22Rv1 (cell line): ENCODE data around the gene FATE1.

Source experiments
- ZFX ChIP-seq: fragments of 450-650 bp; IDR thresholded peaks from 2 replicates; pipeline ENCODE4 v1.6.1; 2017; ENCODE audit warnings: antibody characterized with exemption, borderline replicate concordance
- TF ChIP-seq, protein P1 (sequence below): fragments of 450-650 bp; IDR thresholded peaks from 2 replicates; pipeline ENCODE4 v1.5.1; 2017; ENCODE audit warnings: mild to moderate bottlenecking

DNA sequence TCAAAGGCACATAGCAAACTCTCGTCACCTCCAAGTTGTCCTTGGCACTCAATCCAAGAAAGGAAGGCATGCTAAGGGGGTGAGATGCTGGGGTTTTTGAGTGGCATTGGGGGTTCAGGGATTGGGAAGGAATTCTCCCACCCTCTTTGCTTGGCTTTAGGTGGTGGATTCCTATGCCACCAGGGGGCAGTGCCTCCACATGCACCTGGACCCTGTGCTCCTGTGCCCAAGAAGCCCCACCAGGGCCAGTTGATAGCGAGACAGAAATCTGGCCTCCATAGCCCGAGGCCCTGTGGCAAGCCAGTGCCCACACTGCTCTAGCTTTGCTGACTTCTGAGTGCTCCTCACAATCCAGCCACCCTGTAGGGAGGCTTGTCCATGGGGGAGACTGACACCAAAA is 2.0 kb upstream of the FATE1 start:
- TF ChIP-seq, protein P1, sequence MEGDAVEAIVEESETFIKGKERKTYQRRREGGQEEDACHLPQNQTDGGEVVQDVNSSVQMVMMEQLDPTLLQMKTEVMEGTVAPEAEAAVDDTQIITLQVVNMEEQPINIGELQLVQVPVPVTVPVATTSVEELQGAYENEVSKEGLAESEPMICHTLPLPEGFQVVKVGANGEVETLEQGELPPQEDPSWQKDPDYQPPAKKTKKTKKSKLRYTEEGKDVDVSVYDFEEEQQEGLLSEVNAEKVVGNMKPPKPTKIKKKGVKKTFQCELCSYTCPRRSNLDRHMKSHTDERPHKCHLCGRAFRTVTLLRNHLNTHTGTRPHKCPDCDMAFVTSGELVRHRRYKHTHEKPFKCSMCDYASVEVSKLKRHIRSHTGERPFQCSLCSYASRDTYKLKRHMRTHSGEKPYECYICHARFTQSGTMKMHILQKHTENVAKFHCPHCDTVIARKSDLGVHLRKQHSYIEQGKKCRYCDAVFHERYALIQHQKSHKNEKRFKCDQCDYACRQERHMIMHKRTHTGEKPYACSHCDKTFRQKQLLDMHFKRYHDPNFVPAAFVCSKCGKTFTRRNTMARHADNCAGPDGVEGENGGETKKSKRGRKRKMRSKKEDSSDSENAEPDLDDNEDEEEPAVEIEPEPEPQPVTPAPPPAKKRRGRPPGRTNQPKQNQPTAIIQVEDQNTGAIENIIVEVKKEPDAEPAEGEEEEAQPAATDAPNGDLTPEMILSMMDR, result peak; percentile 69
- TF ChIP-seq ZFX, result no peak
